GM12801 (cell line): Measurements from ENCODE around the gene EXOC3L4.

Source experiments
- CTCF ChIP-seq: IDR thresholded peaks from one replicate; pipeline ENCODE4 v1.5.1; 2011; ENCODE audit warnings: control low read depth; ENCODE audit not compliant: insufficient read length; ENCODE audit errors: extremely low read depth

EXOC3L4 gene

DNA sequence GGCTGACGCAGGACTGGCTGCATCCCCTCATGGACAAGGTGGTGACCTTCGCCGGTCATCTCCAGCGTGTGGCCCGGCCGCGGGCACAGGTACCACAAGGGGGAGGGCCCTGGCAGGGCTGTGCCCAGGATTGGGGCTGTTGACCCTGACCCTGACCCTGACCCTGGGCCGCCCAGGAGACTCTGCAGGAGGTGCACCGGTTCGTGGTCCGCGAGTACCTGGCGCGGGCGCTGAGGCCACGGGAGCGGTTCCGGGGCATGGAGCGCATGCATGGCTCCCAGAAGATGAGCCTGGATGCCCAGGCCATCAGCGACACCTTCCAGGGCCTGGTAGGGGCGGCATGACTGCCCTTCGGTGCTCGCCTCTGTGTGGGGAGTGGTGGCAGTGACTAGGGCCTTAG lies 12.9 kb downstream of the EXOC3L4 start:
- no peak for TF ChIP-seq CTCF

DNA sequence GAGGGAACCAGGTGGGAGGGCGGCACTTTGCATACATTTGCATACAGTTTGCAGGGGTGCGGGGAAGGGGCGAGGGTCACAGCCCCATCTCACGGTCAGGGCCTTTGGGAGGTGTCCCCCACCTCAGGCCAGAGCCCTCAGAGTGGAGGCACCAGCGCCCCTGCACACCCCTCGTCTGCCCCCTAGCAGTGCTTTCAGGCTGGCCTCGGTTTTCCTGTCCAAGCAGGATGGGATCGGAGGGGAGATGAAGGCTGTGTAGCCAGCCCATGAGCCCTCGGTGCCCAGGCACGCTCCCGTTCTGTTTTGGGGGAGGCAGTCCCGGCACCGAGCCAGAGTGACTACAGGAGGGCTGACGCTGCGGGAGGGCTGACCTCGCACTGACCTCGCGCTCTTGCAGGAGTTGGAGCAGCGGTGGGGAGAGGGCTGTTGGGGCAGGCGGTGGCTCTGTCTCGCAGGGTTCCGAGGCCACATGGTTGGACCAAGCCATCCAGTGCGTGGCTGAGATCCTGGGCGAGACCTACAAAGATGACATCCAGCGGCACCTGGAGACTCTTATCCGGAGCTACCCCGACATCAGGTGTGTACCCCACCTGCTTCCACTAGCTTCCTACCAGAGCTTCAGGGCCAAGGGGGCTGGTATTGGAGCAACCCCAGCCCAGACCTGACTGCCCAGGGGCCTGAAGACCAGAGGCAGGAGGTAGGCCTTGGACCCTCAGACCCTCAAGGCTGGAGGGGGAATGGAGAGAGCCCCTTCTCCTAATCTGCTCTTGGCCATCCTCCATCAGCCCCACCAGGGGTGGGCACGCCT lies 13.6 kb downstream of the EXOC3L4 start:
- TF ChIP-seq CTCF: no peak

GRCh38 chr14:103108749-103109207 lies 14.3 kb downstream of the EXOC3L4 start:
- no peak for TF ChIP-seq CTCF

- TF ChIP-seq CTCF: no peak
These were observed 15.3 kb downstream of the EXOC3L4 start for GRCh38 chr14:103109535-103110441.

DNA sequence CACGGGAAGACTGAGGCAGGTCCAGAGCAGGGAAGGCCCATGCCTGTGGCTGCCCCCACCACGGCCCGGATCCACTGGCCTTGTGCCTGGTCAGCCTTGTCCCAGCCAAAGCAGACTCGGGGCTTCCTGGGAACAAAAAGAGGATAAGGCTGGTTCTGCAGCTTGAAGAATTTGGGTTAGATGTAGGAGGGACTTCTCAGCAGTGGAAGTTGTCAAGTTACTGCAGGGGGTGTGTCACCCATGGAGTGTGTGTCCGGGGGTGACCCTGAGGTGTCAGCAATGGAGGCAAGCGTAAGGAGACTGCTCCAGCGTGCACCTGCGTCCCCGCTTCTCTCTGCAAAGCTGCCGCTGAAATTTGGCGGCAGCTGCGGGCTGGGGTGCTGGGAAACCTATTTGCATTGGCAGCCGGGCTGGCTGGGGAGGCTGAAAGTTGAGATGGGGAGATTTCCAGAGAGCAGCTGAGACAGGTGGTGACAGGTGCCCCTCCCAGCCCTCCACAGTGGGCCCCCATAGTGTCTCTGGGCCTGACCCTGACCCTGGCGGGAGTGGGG lies 16.2 kb downstream of the EXOC3L4 start:
- no peak for TF ChIP-seq CTCF

GRCh38 chr14:103111232-103111868 lies 16.8 kb downstream of the EXOC3L4 start:
- no peak for TF ChIP-seq CTCF
